WI38 (cell line): Measurements from ENCODE around the gene MAPK8IP2.

Experiments used
- H3K4me3 ChIP-seq: 2 replicates; pipeline ENCODE4 v1.5.1; 2011; ENCODE audit warnings: low read depth, mild to moderate bottlenecking, control low read depth, low read length
- TF ChIP-seq, protein P1 (sequence below): IDR thresholded peaks from 2 replicates; pipeline ENCODE4 v1.5.1; 2012; ENCODE audit warnings: low read depth, mild to moderate bottlenecking, control low read depth, low read length

Gene MAPK8IP2

DNA sequence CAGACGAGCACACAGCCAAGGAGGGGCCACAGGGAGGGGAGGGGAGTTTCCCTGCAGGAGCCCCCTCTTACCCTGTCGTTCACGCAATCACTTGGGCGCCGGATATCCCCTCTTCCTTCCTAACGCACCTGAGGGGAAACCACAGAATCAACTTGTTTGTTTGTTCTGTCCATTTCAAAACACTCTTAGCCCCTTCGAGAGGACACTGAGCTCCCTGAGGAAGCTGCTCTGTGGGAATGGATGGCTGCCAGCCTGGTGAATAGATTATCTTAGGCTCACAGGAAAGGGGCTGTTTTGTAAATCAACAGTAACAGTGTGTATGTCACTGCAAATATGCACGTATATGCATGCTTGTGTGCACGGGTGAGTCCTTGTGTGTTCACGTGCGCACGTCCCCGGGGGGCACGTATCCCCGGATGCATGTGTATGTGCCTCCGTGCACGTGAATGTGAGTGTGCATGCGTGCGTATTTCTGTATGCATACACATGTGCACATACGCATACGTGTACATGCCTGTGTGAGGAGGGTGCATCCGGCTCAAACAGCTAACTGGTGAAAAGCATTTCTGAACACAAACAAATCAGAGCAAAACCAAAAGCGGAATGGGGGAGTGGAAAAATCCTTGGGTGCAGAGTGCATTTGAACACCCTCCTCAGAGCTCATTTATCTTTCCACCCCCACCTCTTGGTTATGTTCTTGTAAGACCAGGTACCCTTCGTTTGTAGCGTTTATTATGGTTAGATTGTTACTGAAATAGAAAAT, 20.2 kb downstream of the MAPK8IP2 start:
- H3K4me3 ChIP-seq, result no peak overlapping the region
- TF ChIP-seq, protein P1, sequence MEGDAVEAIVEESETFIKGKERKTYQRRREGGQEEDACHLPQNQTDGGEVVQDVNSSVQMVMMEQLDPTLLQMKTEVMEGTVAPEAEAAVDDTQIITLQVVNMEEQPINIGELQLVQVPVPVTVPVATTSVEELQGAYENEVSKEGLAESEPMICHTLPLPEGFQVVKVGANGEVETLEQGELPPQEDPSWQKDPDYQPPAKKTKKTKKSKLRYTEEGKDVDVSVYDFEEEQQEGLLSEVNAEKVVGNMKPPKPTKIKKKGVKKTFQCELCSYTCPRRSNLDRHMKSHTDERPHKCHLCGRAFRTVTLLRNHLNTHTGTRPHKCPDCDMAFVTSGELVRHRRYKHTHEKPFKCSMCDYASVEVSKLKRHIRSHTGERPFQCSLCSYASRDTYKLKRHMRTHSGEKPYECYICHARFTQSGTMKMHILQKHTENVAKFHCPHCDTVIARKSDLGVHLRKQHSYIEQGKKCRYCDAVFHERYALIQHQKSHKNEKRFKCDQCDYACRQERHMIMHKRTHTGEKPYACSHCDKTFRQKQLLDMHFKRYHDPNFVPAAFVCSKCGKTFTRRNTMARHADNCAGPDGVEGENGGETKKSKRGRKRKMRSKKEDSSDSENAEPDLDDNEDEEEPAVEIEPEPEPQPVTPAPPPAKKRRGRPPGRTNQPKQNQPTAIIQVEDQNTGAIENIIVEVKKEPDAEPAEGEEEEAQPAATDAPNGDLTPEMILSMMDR, result no peak; the same call in 1 of the 2 replicates

DNA sequence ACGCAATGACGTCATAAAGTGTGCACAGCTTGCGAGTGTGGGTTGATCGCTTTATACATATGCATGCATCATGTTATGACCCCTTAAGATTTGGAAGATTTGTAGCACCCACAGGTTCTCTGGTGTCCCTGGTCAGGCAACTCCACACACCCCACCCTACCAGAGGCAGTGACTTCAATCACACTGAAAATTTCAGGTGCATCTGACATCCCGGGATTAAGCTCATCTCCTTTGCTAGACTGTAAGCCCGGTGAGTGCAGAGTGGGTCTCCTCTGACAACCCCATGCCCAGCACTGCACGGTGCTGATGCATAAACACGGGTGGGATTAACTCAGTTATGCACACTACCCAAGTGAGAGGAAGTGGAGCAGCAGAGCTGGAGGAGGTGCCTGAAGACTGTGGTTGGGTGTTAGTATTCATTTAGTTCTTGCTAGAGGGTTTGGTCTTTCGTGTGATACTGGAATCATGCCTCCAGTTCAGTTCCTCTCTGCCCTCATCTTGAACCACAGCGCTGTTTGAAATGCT, 20.8 kb downstream of the MAPK8IP2 start:
- H3K4me3 ChIP-seq, result no peak overlapping the region
- TF ChIP-seq, protein P1, result no peak

DNA sequence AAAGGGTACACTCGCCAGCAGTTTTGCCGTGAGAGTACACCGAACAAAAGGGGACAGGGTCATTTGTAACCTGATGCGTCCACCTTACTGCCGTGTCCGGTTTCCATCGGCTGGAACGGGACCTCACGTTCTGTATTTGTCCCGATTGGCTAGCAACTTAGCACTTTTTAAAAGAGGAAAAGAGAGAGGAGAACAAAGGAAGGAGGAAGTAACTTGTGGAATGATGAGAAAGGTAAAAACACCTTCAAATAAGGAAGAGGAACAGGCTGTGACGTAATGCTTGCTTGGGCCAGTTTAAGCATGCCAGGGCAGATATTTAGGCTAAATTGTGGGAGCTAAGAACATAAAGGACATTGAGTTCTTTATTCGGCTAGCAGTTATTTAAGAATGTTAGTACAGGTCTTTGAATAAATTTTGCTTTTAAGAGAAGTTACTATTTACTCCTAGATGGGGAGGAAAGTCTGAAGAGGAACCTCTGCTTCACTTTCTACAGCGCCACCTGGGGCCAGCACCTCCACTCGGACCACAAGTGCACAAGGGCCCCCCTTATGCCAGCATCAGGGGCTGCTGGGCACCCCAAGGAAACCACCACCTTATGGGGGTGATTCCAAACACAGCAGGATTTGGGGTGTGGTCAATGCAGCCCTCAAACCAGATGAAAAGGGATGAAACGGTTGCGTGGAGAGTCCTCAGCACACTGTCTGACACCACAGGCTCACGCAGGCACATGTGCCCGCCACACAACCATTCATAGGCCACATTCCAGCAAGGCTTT, 21.5 kb downstream of the MAPK8IP2 start:
- TF ChIP-seq, protein P1, result no peak
- H3K4me3 ChIP-seq, result no peak overlapping the region

DNA sequence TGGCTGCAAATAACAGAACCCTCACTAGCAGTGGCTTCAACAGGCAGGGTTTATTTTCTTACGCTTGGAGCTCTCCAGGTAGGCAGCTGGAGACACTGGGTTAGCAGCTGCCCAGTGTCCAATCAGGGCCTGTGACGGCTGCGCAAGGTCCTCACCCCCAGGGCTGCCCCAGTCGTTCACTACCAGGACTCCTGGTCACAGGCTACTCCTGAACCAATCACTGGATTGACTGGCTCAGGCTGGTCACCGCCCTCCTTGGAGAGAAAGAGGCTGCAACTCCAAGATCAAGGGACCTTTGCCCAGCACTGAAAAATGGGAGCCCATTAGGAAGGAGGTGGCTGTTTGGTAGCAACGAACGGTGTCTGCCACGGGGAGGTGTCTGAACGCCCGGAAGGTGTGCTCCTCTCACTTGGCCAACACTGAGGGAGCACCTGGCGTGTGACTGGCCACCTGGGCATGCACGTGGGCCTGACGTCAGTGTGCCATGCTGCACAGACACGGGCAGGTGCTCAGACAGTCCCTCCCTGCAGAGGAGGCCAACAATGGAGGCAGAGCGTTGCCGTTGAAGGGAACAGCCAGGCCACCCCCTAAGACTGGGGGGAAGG, 22.2 kb downstream of the MAPK8IP2 start:
- TF ChIP-seq, protein P1, result no peak
- H3K4me3 ChIP-seq, result no peak overlapping the region

DNA sequence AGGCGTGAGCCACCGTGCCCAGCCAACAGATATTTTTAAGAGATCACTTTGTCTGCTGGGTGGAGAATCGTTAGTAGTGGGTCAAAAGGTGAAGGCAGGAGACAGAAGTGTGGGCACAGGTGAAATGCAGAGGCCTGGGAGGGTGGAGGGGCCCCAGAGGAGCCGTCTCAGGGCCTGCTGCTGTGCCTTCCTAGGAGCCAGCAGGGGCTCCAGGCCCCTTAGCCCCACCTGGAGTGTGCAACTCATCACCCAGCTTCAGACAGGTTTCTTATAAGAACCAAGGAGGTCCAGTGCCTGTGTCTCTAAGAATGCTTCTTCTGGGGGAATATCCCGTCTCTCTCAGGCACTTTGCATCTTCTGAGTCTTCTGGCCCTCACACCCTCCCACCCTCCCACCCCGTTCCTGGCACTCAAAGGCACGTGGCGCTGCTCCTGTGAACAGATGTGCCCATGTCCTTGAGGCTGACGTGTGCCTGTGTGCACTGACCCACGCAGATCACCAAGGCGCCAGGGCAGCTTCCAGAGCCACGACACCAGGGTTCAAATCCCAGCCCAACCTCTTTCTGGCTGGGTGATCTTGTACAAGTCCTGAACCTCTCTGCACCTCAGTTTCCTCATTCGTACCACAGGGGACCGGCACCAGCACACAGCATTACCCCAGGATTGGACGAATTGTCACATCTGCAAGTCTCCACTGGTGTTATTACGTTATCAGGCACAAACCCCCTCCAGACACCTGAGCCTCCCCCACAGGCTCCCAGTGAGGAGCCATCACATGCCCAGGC, 23.9 kb downstream of the MAPK8IP2 start:
- TF ChIP-seq, protein P1, result no peak
- H3K4me3 ChIP-seq, result no peak overlapping the region

DNA sequence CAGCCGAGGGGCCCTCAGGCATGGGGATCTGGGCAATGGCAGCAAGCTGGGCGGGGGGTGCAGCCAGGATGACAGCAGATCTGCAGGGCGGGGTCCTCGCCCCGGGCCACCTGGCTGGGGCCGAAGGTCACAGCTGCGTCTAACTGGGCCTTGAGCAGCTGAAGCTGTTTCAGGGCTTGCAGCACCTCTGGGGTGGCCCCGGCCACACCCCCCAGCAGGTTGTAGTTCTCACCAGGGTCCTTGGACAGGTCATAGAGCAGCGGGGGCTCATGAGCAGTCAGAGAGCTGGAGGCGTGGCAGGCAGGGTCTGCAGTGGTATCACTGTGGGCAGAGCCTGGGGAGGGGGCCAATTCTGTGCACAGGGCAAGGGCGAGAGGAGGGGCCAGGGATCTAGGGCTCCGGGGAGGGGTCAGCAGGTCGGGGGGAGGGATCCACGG, 24.6 kb downstream of the MAPK8IP2 start:
- no peak overlapping the region for H3K4me3 ChIP-seq
- TF ChIP-seq, protein P1, result no peak
